Retinal pigment epithelial cell (primary cell): Measurements from ENCODE around the gene TMEM94.
"Not testable (repeated sequence)": the region's sequence is repeated elsewhere in the genome, so short reads cannot be mapped to it uniquely, and the experiment has no call there.

Experiments
- DNase-seq: peaks from one replicate; pipeline ENCODE4 v3.0.0-alpha.2; 2010; ENCODE audit warnings: low read depth
- H3K4me3 ChIP-seq: 2 replicates; pipeline ENCODE4 v1.5.1; 2011; ENCODE audit warnings: mild to moderate bottlenecking, low read length, control low read depth, moderate library complexity
- CTCF ChIP-seq: conservative IDR thresholded peaks from 2 replicates; pipeline ENCODE4 v1.5.1; 2011; ENCODE audit warnings: low read depth, low read length, control low read depth, inconsistent platforms

TMEM94 gene

GRCh38 chr17:75439287-75439686, 17.1 kb upstream of the TMEM94 start:
- no peak for TF ChIP-seq CTCF
- DNase-seq, result no peak
- no peak overlapping the region for H3K4me3 ChIP-seq

GRCh38 chr17:75440738-75441448, 15.5 kb upstream of the TMEM94 start:
- DNase-seq, result no peak
- no peak overlapping the region for H3K4me3 ChIP-seq
- no peak for TF ChIP-seq CTCF

- no peak for DNase-seq
- no peak overlapping the region for H3K4me3 ChIP-seq
- no peak for TF ChIP-seq CTCF
Observed at GRCh38 chr17:75442168-75443103, 14.0 kb upstream of the TMEM94 start.

- no peak for TF ChIP-seq CTCF
- H3K4me3 ChIP-seq, result no peak overlapping the region
- DNase-seq, result no peak
Observed at GRCh38 chr17:75445296-75445695, 11.1 kb upstream of the TMEM94 start.

GRCh38 chr17:75445896-75446295, 10.5 kb upstream of the TMEM94 start:
- not testable (repeated sequence) for DNase-seq, H3K4me3 ChIP-seq

DNA sequence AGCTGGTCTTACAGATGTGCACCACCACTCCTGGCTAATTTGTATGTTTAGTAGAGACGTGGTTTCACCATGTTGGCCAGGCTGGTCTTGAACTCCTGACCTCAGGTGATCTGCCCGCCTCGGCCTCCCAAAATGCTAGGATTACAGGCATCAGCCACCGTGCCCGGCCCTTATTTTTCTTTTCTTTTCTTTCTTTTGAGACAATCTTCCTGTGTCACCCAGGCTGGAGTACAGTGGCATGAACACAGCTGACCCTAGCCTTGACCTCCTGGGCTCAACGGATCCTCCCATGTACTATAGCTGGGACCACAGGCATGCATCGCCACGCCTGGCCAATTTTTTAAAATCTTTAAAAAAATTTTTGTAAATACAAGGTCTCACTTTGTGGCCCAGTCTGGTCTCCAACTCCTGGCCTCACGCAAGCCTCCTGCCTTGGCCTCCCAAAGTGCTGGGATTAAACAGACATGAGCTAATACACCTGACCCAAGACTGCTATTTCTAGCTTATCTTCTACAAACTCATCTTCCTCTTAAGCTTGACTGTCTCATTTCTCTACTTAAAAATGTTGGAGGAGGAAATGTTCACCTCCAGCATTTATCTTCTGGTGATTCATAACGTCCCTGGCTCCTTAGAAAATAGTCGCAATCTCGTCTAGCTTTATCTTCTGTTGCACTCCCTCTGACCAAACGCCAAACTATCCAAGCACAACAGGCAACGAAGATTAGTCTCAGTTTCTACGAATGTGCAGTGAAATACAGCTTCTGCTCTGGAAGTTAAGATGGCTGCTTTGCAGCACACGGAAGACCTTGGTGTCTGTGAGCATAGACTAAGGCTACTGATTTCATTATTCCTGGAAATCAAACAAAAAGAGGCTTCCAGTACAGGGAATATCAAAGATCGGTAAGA, 8.2 kb upstream of the TMEM94 start:
- no peak overlapping the region for H3K4me3 ChIP-seq
- DNase-seq, result no peak
- TF ChIP-seq CTCF, result no peak

GRCh38 chr17:75450270-75450669, 6.2 kb upstream of the TMEM94 start:
- DNase-seq, result no peak
- H3K4me3 ChIP-seq, result no peak overlapping the region
- no peak for TF ChIP-seq CTCF
